Measurements from ENCODE around the gene SCT. TPM values are rescaled to one million over a fixed set of nuclear protein-coding genes. Genes with fewer than 3 reads are reported as not detected.

The SCT gene
- total and polyA plus RNA-seq, 2 experiments from 2014 or later = not detected

- H3K79me2 ChIP-seq (ENCODE audit: insufficient read depth) = peaks cover 5% of the 10 kb centered on the region; the same call in 1 of the 2 replicates
- no peak overlapping the region for H3K27ac ChIP-seq
- no peaks in the 10 kb centered on the region for H4K20me1 ChIP-seq (ENCODE audit: insufficient read depth)
- H3K36me3 ChIP-seq (ENCODE audit: low read depth) = peaks cover 19% of the 10 kb centered on the region; the same call in 1 of the 2 replicates
- no peak overlapping the region for H2AFZ ChIP-seq
- H3K4me2 ChIP-seq (ENCODE audit: unreplicated experiment) = no peak overlapping the region
- H3F3A ChIP-seq (ENCODE audit: insufficient read depth) = peaks cover 4% of the 10 kb centered on the region; the same call in 1 of the 2 replicates
- no peaks in the 10 kb centered on the region for H3K9me3 ChIP-seq (ENCODE audit: low read depth)
- DNase-seq = no peak
- no peak for TF ChIP-seq EZH2phosphoT487 (IDR thresholded peaks at IDR 0.05; ENCODE audit: insufficient read depth, low read depth)
- TF ChIP-seq EZH2 (IDR thresholded peaks at IDR 0.05; ENCODE audit: insufficient read depth, poor library complexity, severe bottlenecking) = no peak
- no peaks in the 10 kb centered on the region for H3K4me1 ChIP-seq (ENCODE audit: insufficient read depth)
- no peaks in the 10 kb centered on the region for H3K9me2 ChIP-seq (ENCODE audit: insufficient read depth)
- no peak overlapping the region for H3K9ac ChIP-seq
- 92% methylated on average over 29 to 35 of the region's 35 CpGs for WGBS, 2 experiments (ENCODE audit: low coverage in 1 of 2, low lambda C conversion rate in 2 of 2, missing lambda C conversion rate in 2 of 2)
- no peaks in the 10 kb centered on the region for H3K27me3 ChIP-seq (replicated peaks; ENCODE audit: insufficient read depth)
- no peak overlapping the region for H3K4me3 ChIP-seq
- in situ Hi-C loops (cut with MboI) = no loop called here
These were observed 19.8 kb downstream of the SCT start for GRCh38 chr11:607020-607780.

GRCh38 chr11:606245-606644 is 20.7 kb downstream of the SCT start:
- H3F3A ChIP-seq (ENCODE audit: insufficient read depth) = no peaks in the 10 kb centered on the region
- H3K36me3 ChIP-seq (ENCODE audit: low read depth) = peaks cover 19% of the 10 kb centered on the region; the same call in 1 of the 2 replicates
- in situ Hi-C loops (cut with MboI) = no loop called here
- DNase-seq = peak; percentile 68
- H3K4me1 ChIP-seq (ENCODE audit: insufficient read depth) = no peaks in the 10 kb centered on the region
- no peak overlapping the region for H3K4me2 ChIP-seq (ENCODE audit: unreplicated experiment)
- no peak overlapping the region for H2AFZ ChIP-seq
- TF ChIP-seq EZH2 (IDR thresholded peaks at IDR 0.05; ENCODE audit: insufficient read depth, poor library complexity, severe bottlenecking) (no peak), EZH2phosphoT487 (IDR thresholded peaks at IDR 0.05; ENCODE audit: insufficient read depth, low read depth) (no peak)
- H3K27ac ChIP-seq = no peak overlapping the region
- no peaks in the 10 kb centered on the region for H3K9me2 ChIP-seq (ENCODE audit: insufficient read depth)
- no peak overlapping the region for H3K9ac ChIP-seq
- no peaks in the 10 kb centered on the region for H3K27me3 ChIP-seq (replicated peaks; ENCODE audit: insufficient read depth)
- WGBS, 2 experiments (ENCODE audit: low coverage in 1 of 2, low lambda C conversion rate in 2 of 2, missing lambda C conversion rate in 2 of 2) = 69 to 71% methylated on average over 13 to 15 of the region's 19 CpGs
- H4K20me1 ChIP-seq (ENCODE audit: insufficient read depth) = no peaks in the 10 kb centered on the region
- H3K9me3 ChIP-seq (ENCODE audit: low read depth) = no peaks in the 10 kb centered on the region
- H3K4me3 ChIP-seq = no peak overlapping the region
- peaks cover 10% of the 10 kb centered on the region; the same call in 1 of the 2 replicates for H3K79me2 ChIP-seq (ENCODE audit: insufficient read depth)

- Histone ChIP-seq H3K9me3 (ENCODE audit: low read depth) (no peaks in the 10 kb centered on the region), H3K27me3 (replicated peaks; ENCODE audit: insufficient read depth) (no peaks in the 10 kb centered on the region), H4K20me1 (ENCODE audit: insufficient read depth) (no peaks in the 10 kb centered on the region), H3F3A (ENCODE audit: insufficient read depth) (no peaks in the 10 kb centered on the region), H3K4me1 (ENCODE audit: insufficient read depth) (no peaks in the 10 kb centered on the region), H3K9ac (no peak overlapping the region), H3K36me3 (ENCODE audit: low read depth) (peaks cover 15% of the 10 kb centered on the region; the same call in 1 of the 2 replicates), H3K9me2 (ENCODE audit: insufficient read depth) (no peaks in the 10 kb centered on the region), H3K79me2 (ENCODE audit: insufficient read depth) (peaks cover 10% of the 10 kb centered on the region; the same call in 1 of the 2 replicates), H3K4me2 (ENCODE audit: unreplicated experiment) (no peak overlapping the region), H3K4me3 (no peak overlapping the region), H3K27ac (no peak overlapping the region), H2AFZ (no peak overlapping the region)
- WGBS, 2 experiments (ENCODE audit: low coverage in 1 of 2, low lambda C conversion rate in 2 of 2, missing lambda C conversion rate in 2 of 2) = 92 to 96% methylated on average over 32 to 33 of the region's 33 CpGs
- DNase-seq = no peak
- in situ Hi-C loops (cut with MboI) = no loop called here
- no peak for TF ChIP-seq EZH2phosphoT487 (IDR thresholded peaks at IDR 0.05; ENCODE audit: insufficient read depth, low read depth)
- TF ChIP-seq EZH2 (IDR thresholded peaks at IDR 0.05; ENCODE audit: insufficient read depth, poor library complexity, severe bottlenecking) = no peak
These were observed 21.5 kb downstream of the SCT start for GRCh38 chr11:605286-606129.

DNA sequence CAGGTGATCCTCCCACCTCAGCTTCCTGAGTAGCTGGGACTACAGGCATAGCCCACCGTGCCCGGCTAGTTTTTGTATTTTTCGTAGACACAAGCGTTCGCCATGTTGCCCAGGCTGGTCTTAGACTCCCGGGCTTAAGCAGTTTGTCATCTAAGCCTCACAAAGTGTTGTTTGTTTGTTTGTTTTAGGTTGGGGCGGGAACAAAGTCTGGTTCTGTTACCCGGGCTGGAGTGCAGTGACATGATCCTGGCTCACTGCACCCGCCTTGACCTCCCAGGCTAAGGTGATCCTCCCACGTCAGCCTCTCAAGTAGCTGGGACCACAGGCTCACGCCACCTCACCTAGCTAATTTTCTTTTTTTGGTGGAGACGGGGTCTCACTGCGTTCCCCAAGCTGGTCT is 23.8 kb downstream of the SCT start:
- Histone ChIP-seq H3K9ac (no peak overlapping the region), H3K4me2 (ENCODE audit: unreplicated experiment) (no peak overlapping the region), H3K27me3 (replicated peaks; ENCODE audit: insufficient read depth) (no peaks in the 10 kb centered on the region), H3K4me3 (no peak overlapping the region), H3K9me2 (ENCODE audit: insufficient read depth) (no peaks in the 10 kb centered on the region), H3K4me1 (ENCODE audit: insufficient read depth) (no peaks in the 10 kb centered on the region), H3K27ac (no peak overlapping the region), H3F3A (ENCODE audit: insufficient read depth) (no peaks in the 10 kb centered on the region), H2AFZ (no peak overlapping the region), H3K9me3 (ENCODE audit: low read depth) (no peaks in the 10 kb centered on the region), H3K36me3 (ENCODE audit: low read depth) (peaks cover 12% of the 10 kb centered on the region; the same call in 1 of the 2 replicates), H4K20me1 (ENCODE audit: insufficient read depth) (no peaks in the 10 kb centered on the region), H3K79me2 (ENCODE audit: insufficient read depth) (peaks cover 24% of the 10 kb centered on the region)
- in situ Hi-C loops (cut with MboI) = no loop called here
- WGBS, 2 experiments (ENCODE audit: low coverage in 1 of 2, low lambda C conversion rate in 2 of 2, missing lambda C conversion rate in 2 of 2) = 91% methylated on average over 13 of the region's 13 CpGs
- TF ChIP-seq EZH2phosphoT487 (IDR thresholded peaks at IDR 0.05; ENCODE audit: insufficient read depth, low read depth) = no peak
- no peak for TF ChIP-seq EZH2 (IDR thresholded peaks at IDR 0.05; ENCODE audit: insufficient read depth, poor library complexity, severe bottlenecking)
- no peak for DNase-seq

Data from GM23248 (cell line).